K562 (cell line): ENCODE measurements around the gene HOXC12.

ENCODE experiments used
- BRCA1 ChIP-seq, 2 experiments: fragments of 450-650 bp in 1 of 2; sonication (generic) in 1 of 2; formaldehyde crosslinking in 1 of 2; IDR thresholded peaks; 2 replicates each; pipeline versions ENCODE4 v1.5.0 to v1.6.1; 2017 to 2020; ENCODE audit warnings: mild to moderate bottlenecking in 1 of 2, missing genetic modification reagents in 1 of 2
- CTCF ChIP-seq, 3 experiments: IDR thresholded peaks in 2 of 3; conservative IDR thresholded peaks in 1 of 3; 2 replicates each; pipeline ENCODE4 v1.5.1; 2011 to 2012; ENCODE audit warnings: low read length in 3 of 3, mild to moderate bottlenecking in 3 of 3, control low read depth in 2 of 3, improper control_type of control experiment in 1 of 3, inconsistent platforms in 1 of 3, low read depth in 1 of 3, mixed read lengths in 1 of 3, moderate library complexity in 1 of 3; ENCODE audit not compliant: insufficient read depth in 2 of 3
- ESRRA ChIP-seq: fragments of 450-650 bp; IDR thresholded peaks from 2 replicates; pipeline ENCODE4 v1.6.1; 2014; ENCODE audit warnings: low read depth, mild to moderate bottlenecking, moderate library complexity, borderline replicate concordance
- EZH2 ChIP-seq: IDR thresholded peaks from 2 replicates; pipeline ENCODE4 v1.6.1; 2012; ENCODE audit warnings: low read depth, mild to moderate bottlenecking, inconsistent platforms, low read length, borderline replicate concordance
- KAT8 ChIP-seq: fragments of 450-650 bp; IDR thresholded peaks from 2 replicates; pipeline ENCODE4 v1.6.1; 2016; ENCODE audit warnings: low read depth, mild to moderate bottlenecking
- NR0B1 ChIP-seq: fragments of 450-650 bp; IDR thresholded peaks from one replicate; pipeline ENCODE4 v1.6.1; 2018; ENCODE audit warnings: mild to moderate bottlenecking, moderate library complexity; ENCODE audit not compliant: partially characterized antibody
- POLR2A ChIP-seq: fragments of 450-650 bp; conservative IDR thresholded peaks from 2 replicates; pipeline ENCODE4 v1.6.1; 2016
- SMARCE1 ChIP-seq: fragments of 450-650 bp; IDR thresholded peaks from 2 replicates; pipeline ENCODE4 v1.7.1; 2016; ENCODE audit warnings: mild to moderate bottlenecking

GRCh38 chr12:53993162-53994008, 38.7 kb downstream of the HOXC12 start:
- TF ChIP-seq EZH2 = no peak
- no peak for TF ChIP-seq KAT8
- no peak for TF ChIP-seq POLR2A
- TF ChIP-seq SMARCE1 = no peak
- TF ChIP-seq NR0B1 = no peak
- TF ChIP-seq ESRRA = no peak
- TF ChIP-seq CTCF (IDR thresholded peaks at IDR 0.05 in 2 of 3, conservative IDR thresholded peaks at IDR 0.05 in 1 of 3; ENCODE audit: insufficient read depth in 2 of 3, low read depth in 1 of 3, low read length in 3 of 3) = no peak
- no peak for TF ChIP-seq BRCA1 (IDR thresholded peaks at IDR 0.05)
- TF ChIP-seq BRCA1 (CRISPR knock-in tag; IDR thresholded peaks at IDR 0.05) = no peak
